Measurements from ENCODE around the gene MRPL4. TPM values are rescaled to one million over a fixed set of nuclear protein-coding genes. Genes with fewer than 3 reads are reported as not detected.

The MRPL4 gene
- total RNA-seq, 1 experiment from 2014 or later: 99.3 TPM

DNA sequence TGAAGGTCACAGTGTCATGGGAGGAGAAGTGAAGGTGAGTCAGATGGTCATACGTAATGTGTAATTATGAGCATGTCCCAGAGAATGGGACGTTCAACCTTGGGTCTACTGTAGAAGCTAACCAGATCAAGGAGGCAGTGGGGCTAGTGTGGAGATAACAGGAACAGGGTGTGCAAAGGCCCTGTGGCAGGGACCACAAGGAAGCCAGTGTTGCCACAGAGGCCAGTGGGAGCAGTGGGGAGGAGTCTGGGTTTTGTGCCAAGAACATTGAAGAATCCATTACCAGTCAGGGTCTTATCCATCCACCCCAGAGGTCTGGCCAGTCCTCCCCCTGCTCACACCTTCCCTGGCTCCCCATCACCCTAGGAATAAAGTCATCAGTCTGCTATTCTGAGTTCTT is 3.3 kb downstream of the MRPL4 start:
- H3K27me3 Mint-ChIP-seq (ENCODE audit: low read depth): no peaks in the 10 kb centered on the region
- Histone ChIP-seq H2BK120ac (ENCODE audit: low read depth, low read length, poor library complexity, severe bottlenecking) (no peak overlapping the region), H2BK12ac (ENCODE audit: insufficient read length, low read depth, low read length) (no peak overlapping the region), H2AK5ac (ENCODE audit: insufficient read length, low read length) (no peak overlapping the region), H4K5ac (ENCODE audit: insufficient read length, low read depth, low read length) (no peak overlapping the region), H3K56ac (ENCODE audit: insufficient read length, low read depth, low read length) (no peak overlapping the region), H3K79me1 (ENCODE audit: insufficient read depth, low read depth, low read length, poor library complexity, severe bottlenecking) (peaks cover 2% of the 10 kb centered on the region), H3K9ac (ENCODE audit: extremely low read depth, insufficient read length, low read length) (no peak overlapping the region), H3K4me2 (ENCODE audit: insufficient read depth, insufficient read length, low read length) (no peak overlapping the region), H2BK15ac (ENCODE audit: low read depth, low read length) (no peak overlapping the region), H3K4me1 (ENCODE audit: insufficient read depth, low read length) (no peaks in the 10 kb centered on the region; the same call in 1 of the 2 replicates), H4K91ac (ENCODE audit: insufficient read length, low read depth, low read length) (no peak overlapping the region), H2BK5ac (ENCODE audit: insufficient read length, low read length) (no peak overlapping the region), H3T11ph (ENCODE audit: low read length) (no peak overlapping the region), H3K23me2 (ENCODE audit: insufficient read length, low read depth, low read length, poor library complexity, severe bottlenecking) (peaks cover 4% of the 10 kb centered on the region), H3K18ac (ENCODE audit: insufficient read length, low read depth, low read length) (no peak overlapping the region), H3K27me3 (ENCODE audit: insufficient read depth, low read length) (no peaks in the 10 kb centered on the region), H2BK20ac (ENCODE audit: low read depth, low read length, poor library complexity, severe bottlenecking) (no peak overlapping the region), H4K20me1 (ENCODE audit: control insufficient read depth, insufficient read depth, insufficient read length) (peaks cover 4% of the 10 kb centered on the region), H3K79me2 (ENCODE audit: insufficient read depth, low read length) (no peaks in the 10 kb centered on the region), H3K23ac (ENCODE audit: insufficient read length, low read depth, low read length) (no peak overlapping the region), H3K9me3 (ENCODE audit: control insufficient read depth, low read depth, low read length) (no peaks in the 10 kb centered on the region), H3K27ac (ENCODE audit: insufficient read length, low read depth, low read length) (no peak overlapping the region), H2AFZ (ENCODE audit: low read length) (no peak overlapping the region), H3K14ac (ENCODE audit: insufficient read depth, low read length) (no peak overlapping the region), H4K8ac (replicated peaks; ENCODE audit: insufficient read length, low read depth, low read length) (no peak overlapping the region), H3K4ac (ENCODE audit: low read depth, low read length) (no peak overlapping the region)
- no CpG with 5 or more reads among the region's 2 CpGs for WGBS (ENCODE audit: extremely low coverage, insufficient read length, low lambda C conversion rate)
- DNase-seq: no peak
- TF ChIP-seq, protein P1, sequence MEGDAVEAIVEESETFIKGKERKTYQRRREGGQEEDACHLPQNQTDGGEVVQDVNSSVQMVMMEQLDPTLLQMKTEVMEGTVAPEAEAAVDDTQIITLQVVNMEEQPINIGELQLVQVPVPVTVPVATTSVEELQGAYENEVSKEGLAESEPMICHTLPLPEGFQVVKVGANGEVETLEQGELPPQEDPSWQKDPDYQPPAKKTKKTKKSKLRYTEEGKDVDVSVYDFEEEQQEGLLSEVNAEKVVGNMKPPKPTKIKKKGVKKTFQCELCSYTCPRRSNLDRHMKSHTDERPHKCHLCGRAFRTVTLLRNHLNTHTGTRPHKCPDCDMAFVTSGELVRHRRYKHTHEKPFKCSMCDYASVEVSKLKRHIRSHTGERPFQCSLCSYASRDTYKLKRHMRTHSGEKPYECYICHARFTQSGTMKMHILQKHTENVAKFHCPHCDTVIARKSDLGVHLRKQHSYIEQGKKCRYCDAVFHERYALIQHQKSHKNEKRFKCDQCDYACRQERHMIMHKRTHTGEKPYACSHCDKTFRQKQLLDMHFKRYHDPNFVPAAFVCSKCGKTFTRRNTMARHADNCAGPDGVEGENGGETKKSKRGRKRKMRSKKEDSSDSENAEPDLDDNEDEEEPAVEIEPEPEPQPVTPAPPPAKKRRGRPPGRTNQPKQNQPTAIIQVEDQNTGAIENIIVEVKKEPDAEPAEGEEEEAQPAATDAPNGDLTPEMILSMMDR (conservative IDR thresholded peaks at IDR 0.05): no peak
- H3K9me3 Mint-ChIP-seq: no peaks in the 10 kb centered on the region; a peak in 1 of 5 replicates
- peaks cover 29 to 57% (median 49%) of the 10 kb centered on the region in 3 experiments; a peak in 6 of 7 replicates for H3K36me3 Mint-ChIP-seq (ENCODE audit: insufficient read depth in 1 of 3, low read depth in 3 of 3)
- peaks cover 5 to 9% of the 10 kb centered on the region in 2 experiments for H3K4me1 Mint-ChIP-seq
- H3K4me3 Mint-ChIP-seq: no peak overlapping the region
- no peak overlapping the region for H3K27ac Mint-ChIP-seq

Measured in H9 (cell line).